ENCODE measurements around the gene BACH2. TPM values are rescaled to one million over a fixed set of nuclear protein-coding genes. Genes with fewer than 3 reads are reported as not detected.

BACH2 gene
- total RNA-seq, 2 experiments from 2014 or later = 157 to 170 TPM

GRCh38 chr6:90068264-90068663 lies 228.4 kb downstream of the BACH2 start:
- DNase-seq (peak in 1 of 14 experiments; percentile 32), ATAC-seq (ENCODE audit: poor library complexity) (no peak)
- H3K36me3 ChIP-seq (ENCODE audit: insufficient read depth, low read length) = peaks cover 5% of the 10 kb centered on the region
- Mint-ChIP-seq H3K9me3 (no peaks in the 10 kb centered on the region), H3K27ac (no peak overlapping the region), H3K4me3 (no peak overlapping the region), H3K4me1 (ENCODE audit: low read depth) (peaks cover 75% of the 10 kb centered on the region), H3K27me3 (no peaks in the 10 kb centered on the region), H3K36me3 (ENCODE audit: low read depth) (peaks cover 78% of the 10 kb centered on the region)
- ChIA-PET POLR2A (interaction anchor here (0.6 kb wide), 1 partner anchor 76 kb away, joined by 3 read pairs; no protein-coding TSS in a partner anchor), CTCF (no interaction called here)
- peaks cover 26% of the 10 kb centered on the region for H3K4me1 ChIP-seq (ENCODE audit: insufficient read depth, low read length)
- no peaks in the 10 kb centered on the region for H3K9me3 ChIP-seq (ENCODE audit: control insufficient read depth in 1 of 2, insufficient read depth in 1 of 2, low read length in 2 of 2)
- no peak overlapping the region for H3K4me3 ChIP-seq (ENCODE audit: low read length)
- intact Hi-C loops (cut with DNase I, micrococcal nuclease) = loop anchor here in 1 of 2 experiments (5.0 kb wide), 1 partner anchor 41 kb away; no protein-coding TSS in a partner anchor
- no peaks in the 10 kb centered on the region for H3K27me3 ChIP-seq (ENCODE audit: control insufficient read depth in 1 of 2, insufficient read depth in 2 of 2, low read length in 2 of 2)
- H3K27ac ChIP-seq (ENCODE audit: low read depth in 1 of 2, low read length in 2 of 2) = no peak overlapping the region
- TF ChIP-seq CTCF (IDR thresholded peaks at IDR 0.05) = no peak

- H3K27me3 Mint-ChIP-seq = no peaks in the 10 kb centered on the region
- no peak overlapping the region for H3K27ac ChIP-seq (ENCODE audit: low read depth in 1 of 2, low read length in 2 of 2)
- no peak overlapping the region for H3K4me3 ChIP-seq (ENCODE audit: low read length)
- POLR2A ChIA-PET = no interaction called here
- no peaks in the 10 kb centered on the region for H3K27me3 ChIP-seq (ENCODE audit: control insufficient read depth in 1 of 2, insufficient read depth in 2 of 2, low read length in 2 of 2)
- ATAC-seq (ENCODE audit: poor library complexity) = no peak
- no peaks in the 10 kb centered on the region for H3K9me3 Mint-ChIP-seq
- TF ChIP-seq CTCF (IDR thresholded peaks at IDR 0.05) = no peak
- CTCF ChIA-PET = interaction anchor here (1.3 kb wide), 1 partner anchor 112 kb away, joined by 3 read pairs; no protein-coding TSS in a partner anchor
- H3K9me3 ChIP-seq (ENCODE audit: control insufficient read depth in 1 of 2, insufficient read depth in 1 of 2, low read length in 2 of 2) = no peaks in the 10 kb centered on the region
- H3K36me3 ChIP-seq (ENCODE audit: insufficient read depth, low read length) = peaks cover 12% of the 10 kb centered on the region
- H3K36me3 Mint-ChIP-seq (ENCODE audit: low read depth) = peaks cover 65% of the 10 kb centered on the region
- intact Hi-C loops (cut with DNase I, micrococcal nuclease) = loop anchor here in 1 of 2 experiments (5.0 kb wide), 1 partner anchor 39 kb away; no protein-coding TSS in a partner anchor
- peaks cover 15% of the 10 kb centered on the region for H3K4me1 ChIP-seq (ENCODE audit: insufficient read depth, low read length)
- H3K27ac Mint-ChIP-seq = peak overlapping the region; percentile 2
- peaks cover 59% of the 10 kb centered on the region for H3K4me1 Mint-ChIP-seq (ENCODE audit: low read depth)
- no peak overlapping the region for H3K4me3 Mint-ChIP-seq
- no peak for DNase-seq
Observed at GRCh38 chr6:90066697-90067096, 229.9 kb downstream of the BACH2 start.

GRCh38 chr6:90065173-90065572 lies 231.5 kb downstream of the BACH2 start:
- ATAC-seq (ENCODE audit: poor library complexity) (no peak), DNase-seq (no peak)
- Mint-ChIP-seq H3K4me3 (no peak overlapping the region), H3K27me3 (no peaks in the 10 kb centered on the region), H3K36me3 (ENCODE audit: low read depth) (peaks cover 54% of the 10 kb centered on the region), H3K27ac (no peak overlapping the region), H3K4me1 (ENCODE audit: low read depth) (peaks cover 46% of the 10 kb centered on the region), H3K9me3 (peaks cover under 1% of the 10 kb centered on the region)
- H3K4me1 ChIP-seq (ENCODE audit: insufficient read depth, low read length) = peaks cover 12% of the 10 kb centered on the region
- peaks cover 22% of the 10 kb centered on the region for H3K36me3 ChIP-seq (ENCODE audit: insufficient read depth, low read length)
- intact Hi-C loops (cut with DNase I, micrococcal nuclease) = loop anchor here in 1 of 2 experiments (5.0 kb wide), 1 partner anchor 38 kb away; no protein-coding TSS in a partner anchor
- no peaks in the 10 kb centered on the region for H3K27me3 ChIP-seq (ENCODE audit: control insufficient read depth in 1 of 2, insufficient read depth in 2 of 2, low read length in 2 of 2)
- no peak overlapping the region for H3K4me3 ChIP-seq (ENCODE audit: low read length)
- ChIA-PET POLR2A (no interaction called here), CTCF (no interaction called here)
- TF ChIP-seq CTCF (IDR thresholded peaks at IDR 0.05) = no peak
- no peak overlapping the region for H3K27ac ChIP-seq (ENCODE audit: low read depth in 1 of 2, low read length in 2 of 2)
- H3K9me3 ChIP-seq (ENCODE audit: control insufficient read depth in 1 of 2, insufficient read depth in 1 of 2, low read length in 2 of 2) = no peaks in the 10 kb centered on the region
